Activated CD4-positive, alpha-beta T cell treated with anti-CD3 and anti-CD28 coated beads, Interleukin-2, amount 50 U/mL, for 4 hours (primary cell): ENCODE data around the gene SSTR4.
"Not testable (repeated sequence)": the region's sequence is repeated elsewhere in the genome, so short reads cannot be mapped to it uniquely, and the experiment has no call there.

Experiments used
- DNase-seq, 2 experiments: peaks; one replicate each; pipeline ENCODE4 v3.0.0-alpha.2; 2020

Gene SSTR4, protein sequence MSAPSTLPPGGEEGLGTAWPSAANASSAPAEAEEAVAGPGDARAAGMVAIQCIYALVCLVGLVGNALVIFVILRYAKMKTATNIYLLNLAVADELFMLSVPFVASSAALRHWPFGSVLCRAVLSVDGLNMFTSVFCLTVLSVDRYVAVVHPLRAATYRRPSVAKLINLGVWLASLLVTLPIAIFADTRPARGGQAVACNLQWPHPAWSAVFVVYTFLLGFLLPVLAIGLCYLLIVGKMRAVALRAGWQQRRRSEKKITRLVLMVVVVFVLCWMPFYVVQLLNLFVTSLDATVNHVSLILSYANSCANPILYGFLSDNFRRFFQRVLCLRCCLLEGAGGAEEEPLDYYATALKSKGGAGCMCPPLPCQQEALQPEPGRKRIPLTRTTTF

DNA sequence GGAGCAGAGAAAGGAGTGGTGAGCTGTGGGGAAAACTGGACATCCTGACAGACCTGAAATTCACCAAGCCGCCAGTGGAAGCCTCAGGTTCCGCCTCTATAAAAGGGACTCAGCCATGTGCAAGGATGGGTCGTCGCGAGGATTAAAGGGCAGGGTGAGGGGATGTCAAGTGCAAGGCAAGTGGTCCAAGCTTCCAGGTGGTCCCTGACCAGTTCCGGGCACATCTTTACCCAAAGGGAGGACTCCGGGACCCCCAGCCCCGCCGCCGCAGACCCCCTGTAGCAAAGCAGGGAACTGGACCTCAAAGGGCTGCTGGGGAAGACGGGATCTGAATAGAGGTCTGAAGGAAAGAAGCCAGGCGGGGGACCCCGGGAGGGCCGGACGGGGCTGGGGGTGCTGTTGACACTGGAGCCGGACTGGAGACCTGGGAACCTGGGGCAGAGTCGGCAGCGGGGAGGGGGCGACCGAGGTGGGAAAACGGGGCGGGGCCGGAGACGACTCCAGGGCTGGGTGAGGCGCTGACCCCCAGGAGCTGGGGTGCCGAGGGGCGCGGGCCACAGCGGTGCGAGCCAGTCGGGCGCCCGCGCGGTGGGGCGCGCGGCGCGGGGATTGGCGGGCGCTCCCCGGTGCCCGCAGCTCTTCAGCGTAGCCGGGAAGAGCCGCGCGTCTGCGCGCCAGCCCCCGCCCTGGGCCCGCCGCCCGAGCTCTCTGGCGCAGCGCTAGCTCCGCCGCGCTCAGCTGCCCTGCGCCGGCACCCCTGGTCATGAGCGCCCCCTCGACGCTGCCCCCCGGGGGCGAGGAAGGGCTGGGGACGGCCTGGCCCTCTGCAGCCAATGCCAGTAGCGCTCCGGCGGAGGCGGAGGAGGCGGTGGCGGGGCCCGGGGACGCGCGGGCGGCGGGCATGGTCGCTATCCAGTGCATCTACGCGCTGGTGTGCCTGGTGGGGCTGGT lies at the start of gene SSTR4:
TSS of gene SSTR4 (plus strand) at position 592 of the 951 bp plus-strand sequence. CDS start at position 764, 172 bp downstream.
- no peak for DNase-seq

DNA sequence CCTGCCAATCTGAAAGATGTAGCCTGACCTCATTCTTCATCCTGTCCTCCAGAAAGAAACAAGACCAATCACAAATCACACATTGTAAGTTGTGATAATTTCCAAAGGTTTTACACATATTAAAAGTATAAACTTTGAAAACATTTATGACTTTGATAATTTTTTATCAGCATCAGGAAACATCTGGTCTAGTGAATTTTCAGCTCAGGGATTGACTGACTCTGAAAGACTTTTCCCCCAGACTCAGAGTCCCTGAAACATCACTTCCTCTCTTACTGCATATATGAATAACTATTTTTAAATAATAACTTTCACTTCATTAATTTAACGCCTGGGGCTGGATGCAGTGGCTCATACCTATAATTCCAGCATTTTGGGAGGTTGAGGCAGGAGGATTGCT lies 48.5 kb upstream of the SSTR4 start:
- DNase-seq, result no peak

DNA sequence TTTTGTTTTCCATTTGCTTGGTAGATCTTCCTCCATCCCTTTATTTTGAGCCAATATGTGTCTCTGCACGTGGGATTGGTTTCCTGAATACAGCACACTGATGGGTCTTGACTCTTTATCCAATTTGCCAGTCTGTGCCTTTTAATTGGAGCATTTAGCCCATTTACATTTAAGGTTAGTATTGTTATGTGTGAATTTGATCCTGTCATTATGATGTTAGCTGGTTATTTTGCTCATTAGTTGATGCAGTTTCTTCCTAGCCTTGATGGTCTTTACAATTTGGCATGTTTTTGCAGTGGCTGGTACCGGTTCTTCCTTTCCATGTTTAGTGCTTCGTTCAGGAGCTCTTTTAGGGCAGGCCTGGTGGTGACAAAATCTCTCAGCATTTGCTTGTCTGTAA lies 43.7 kb upstream of the SSTR4 start:
- DNase-seq, result not testable (repeated sequence)

DNA sequence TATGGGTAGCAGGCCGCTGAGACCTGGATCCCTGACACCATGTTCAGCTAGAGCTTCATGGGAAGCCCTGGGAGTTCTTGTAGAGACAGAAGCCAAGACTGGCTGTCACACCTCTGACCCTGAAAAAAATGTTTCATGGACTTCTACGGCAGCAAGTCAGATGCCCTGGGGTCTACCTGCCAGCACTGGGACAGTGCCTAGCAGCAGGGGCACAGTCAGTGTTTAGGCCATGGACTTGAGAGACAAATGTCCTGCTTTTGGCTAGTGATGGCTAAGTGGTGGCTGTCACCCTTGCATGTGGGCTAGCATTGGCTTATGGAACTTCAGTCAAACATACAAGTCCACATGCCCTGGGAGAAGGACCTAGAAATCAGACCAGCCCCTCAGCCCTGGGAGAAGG lies 41.3 kb upstream of the SSTR4 start:
- DNase-seq, result no peak

DNA sequence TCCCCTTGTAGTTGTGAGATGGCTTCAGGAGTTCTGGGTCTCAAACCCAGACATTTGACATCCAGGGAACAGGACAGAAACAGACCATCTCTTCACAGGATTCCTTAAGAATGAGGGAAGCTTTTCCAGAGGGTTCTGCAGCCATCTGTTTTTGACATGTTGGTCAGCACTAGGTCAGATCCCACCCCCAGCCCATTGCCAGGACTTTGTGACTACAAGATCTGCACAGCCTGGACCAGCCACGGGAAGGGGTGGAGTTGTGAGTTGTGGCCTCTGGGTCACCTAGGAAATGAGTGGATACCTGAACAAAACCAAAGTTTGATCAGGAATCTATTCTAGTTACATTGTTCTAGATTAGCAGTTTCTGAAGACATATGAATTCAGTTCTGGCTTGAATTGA lies 39.2 kb upstream of the SSTR4 start:
- no peak for DNase-seq

DNA sequence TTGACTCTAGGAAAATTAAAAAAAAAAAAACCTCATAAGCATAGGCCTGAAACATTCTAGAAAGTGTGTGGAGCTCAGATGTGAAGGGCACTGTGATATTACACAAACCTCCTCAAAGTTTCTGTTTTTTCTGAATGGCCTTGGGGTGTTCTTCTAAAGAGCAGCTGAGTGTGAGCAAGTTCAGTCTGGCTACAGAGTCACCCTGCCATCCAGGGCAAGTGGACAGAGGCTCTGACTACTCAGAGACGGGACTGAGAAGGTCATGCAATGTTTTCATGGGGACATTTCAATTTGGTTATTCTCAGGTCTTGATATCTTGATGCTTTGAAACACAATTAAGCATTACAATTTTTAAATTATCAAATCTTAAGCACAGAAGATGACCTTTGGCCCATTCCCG lies 36.6 kb upstream of the SSTR4 start:
- DNase-seq, result no peak

DNA sequence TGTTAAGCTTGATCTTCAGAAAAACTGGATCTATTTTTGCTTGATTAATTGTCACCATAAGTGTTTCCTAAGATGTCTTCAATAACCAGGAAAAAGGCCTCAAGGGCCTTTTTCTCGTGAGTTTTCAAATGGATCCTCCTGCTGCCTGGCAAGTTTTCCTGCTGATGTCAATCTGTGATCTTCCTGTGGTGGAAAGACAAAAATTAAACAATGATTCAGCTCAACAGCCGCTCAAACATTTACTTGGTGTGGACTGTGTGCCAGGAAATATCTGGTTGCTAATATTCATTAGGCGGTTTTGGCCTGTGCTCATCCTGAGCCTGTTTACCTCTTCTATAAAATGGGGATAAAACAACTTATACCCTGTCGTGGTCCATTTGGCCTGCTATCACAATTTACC lies 35.4 kb upstream of the SSTR4 start:
- no peak for DNase-seq

DNA sequence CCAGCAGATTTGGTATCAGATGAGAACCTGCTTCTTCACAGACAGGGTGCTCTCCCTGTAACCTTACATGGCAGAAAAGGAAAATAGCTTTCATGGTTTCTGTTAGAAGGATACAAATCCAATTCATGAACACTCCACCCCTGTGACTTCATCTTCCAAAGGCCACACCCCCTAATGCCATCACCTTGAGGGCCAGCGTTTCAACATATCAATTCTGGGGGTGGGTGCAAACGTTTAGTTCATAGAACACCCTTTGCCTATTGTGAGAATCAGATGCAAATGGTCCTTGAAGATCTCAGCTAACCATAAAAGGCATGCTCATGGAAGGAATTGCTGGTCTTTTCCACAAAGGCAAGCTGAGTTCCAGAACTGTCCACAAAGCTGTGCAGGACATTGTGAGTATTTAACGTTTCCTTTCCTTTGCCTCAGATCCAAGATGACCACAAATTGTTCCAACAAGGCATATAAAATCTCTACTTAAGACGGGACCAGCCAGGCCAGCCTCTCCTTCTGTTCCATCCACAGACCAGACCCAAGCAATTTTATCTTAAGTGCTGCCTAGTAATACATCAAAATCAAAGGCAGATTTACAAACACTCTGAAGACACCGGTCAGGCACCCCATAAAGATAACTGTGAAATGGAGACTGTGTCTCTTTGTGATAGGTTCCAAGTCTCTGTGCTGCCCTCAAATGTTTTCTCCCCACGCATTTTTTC lies 34.7 kb upstream of the SSTR4 start:
- DNase-seq, result no peak

DNA sequence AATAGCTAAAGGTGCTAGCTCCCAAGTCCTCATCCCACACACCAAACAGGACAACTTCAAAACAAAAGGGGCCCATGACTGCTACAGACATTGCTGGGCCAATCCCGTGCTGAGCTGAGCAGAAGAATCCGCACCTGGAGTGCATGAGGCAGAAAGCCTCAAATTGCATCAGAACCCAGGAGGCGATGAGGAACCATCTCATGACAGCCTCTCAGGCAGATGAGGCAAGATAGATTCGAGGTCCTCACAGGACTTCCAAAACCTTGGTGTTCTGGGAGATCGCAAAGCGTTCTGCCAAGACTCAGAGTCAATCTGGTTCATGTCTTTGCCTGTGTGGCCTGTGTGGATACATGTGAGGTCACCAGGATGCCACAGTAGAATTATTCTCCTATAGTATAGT lies 32.8 kb upstream of the SSTR4 start:
- DNase-seq, result no peak

DNA sequence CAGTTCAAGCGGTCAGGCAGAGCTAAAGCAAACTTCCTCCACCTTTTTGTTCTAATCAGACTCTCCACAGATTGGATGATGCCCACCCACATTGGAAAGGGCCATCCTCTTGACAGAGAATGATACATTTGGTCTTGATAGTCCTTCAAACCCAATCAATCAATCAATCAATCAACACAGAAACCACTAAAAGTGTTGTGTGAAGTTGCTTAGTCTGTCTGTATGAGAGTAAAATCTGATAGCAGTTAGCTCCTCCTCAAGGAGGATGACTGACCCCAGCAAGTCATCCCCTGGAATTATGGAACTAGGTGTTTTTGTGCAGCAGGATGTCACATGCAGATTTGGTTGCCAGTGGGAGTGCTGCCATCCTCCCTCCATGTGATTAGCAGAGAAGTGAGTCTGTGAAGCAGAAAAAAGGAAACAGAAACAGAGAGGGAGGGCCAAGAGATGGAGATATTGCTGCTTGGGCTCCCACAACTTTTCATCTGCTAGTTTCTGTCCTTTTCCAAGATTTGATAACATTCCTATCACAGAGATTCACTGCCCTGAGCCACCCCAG lies 32.0 kb upstream of the SSTR4 start:
- no peak for DNase-seq

DNA sequence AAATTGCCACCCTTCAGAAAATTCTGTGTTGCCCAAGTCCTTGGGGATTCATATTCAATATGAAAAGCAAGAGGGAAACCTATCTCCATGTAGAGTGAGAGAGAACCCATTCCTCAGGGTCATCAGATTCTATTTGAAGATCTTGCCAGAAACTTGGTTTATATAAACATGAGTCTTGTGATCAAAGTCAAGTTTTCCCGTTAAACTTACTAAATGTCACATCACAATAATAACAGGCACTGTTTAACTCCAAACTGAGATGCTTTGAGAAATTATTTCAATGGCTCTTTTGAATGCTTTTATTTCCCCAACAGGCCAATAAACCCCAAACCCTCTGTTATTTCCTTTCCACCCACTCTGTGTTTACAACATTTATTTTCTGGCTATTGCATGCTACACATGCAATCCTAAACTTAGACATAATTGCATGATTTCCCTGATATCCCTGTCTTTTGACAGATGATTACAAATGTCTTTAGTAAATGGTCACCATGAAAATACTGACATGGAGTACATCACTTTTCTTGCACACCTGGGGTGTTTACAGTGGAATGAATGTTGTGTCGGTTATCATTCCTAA lies 31.1 kb upstream of the SSTR4 start:
- no peak for DNase-seq

DNA sequence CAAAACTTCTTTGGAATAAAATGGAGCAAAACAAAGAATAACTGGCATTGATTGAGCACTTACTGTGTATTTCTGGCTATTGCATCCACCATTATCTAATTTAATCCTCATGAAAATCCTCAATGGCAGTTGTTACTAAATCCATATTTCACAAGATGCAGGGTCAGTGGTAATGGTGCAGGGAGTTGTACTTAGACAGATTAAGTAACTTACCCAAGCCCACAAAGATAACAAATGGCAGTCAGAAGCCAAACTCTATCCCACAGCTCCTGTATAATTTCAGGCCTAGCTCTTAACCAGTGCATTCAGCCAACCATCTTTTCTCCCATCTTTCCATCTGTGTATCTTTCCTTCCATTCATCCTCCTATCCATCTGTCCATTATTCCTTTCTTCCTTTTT lies 29.3 kb upstream of the SSTR4 start:
- DNase-seq, result no peak

DNA sequence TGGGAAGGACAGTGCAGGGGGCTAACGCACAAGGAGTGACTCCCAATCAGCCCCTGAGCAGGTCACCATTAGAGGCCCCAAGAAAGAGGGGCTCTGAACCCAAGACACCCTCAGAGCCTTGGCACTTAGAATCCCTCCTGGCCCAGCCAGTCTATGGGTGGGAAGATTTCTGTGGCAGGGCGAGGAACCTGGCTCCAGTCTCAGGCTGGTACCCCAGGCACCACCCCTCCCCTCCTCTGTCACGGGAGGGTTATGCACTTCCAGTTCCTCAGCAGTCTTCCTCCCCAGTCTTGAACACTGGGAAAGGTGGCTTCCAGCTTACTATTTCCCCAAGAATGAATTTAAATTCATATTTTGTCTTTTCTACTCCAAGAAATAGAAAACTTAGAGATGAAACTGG lies 27.6 kb upstream of the SSTR4 start:
- DNase-seq, result no peak

DNA sequence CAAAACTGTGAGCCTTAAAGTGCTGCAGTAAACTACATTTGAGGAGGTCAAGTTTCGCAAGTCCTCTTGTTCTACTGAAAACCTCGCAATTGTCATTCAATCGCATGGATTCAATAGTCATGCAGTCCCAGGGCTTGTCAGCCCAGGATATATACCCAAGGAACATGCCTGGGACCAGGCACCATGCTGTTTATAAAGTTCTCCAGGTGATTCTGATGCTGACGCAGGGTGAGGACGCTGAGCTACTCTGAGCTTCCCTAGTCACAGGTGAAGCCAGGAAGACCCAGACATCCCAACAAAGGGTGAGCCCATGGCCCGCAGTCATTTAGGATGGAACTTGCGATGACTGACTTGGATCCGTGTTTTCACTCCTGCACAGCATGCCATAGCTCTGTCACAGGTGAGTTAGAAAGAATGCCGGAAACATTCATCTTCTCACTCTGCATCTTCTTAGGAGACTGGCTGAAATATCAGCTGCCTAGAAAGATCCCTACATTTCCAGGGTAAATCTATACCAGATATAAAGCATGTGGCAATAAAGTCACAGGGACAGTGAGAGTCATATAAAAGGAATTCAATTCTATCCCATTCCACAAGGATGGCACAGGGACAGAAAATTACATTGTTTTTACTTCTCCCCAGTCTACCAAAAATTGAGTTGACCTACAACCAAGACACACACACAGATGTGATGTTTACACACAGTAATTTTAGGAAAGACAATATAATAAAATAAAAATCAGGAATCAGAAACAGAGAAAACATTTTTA lies 27.0 kb upstream of the SSTR4 start:
- DNase-seq, result no peak

DNA sequence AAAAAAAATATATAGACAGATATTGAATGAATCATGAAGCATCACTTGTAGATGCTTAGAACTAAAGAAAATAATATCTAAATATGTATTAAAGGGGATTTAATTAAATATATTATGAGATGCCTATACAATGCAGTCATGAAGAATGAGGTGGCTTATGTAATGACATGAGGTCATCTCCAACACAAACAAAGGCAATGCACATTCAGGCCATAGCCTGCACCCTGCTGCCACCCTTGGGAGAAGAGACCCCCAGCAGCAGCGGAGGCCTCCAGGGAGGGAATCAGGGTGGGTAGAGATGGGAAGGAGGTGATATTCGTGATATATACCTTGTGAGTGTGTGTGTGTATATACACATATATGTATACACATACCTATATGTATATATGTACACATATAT lies 26.4 kb upstream of the SSTR4 start:
- no peak for DNase-seq

DNA sequence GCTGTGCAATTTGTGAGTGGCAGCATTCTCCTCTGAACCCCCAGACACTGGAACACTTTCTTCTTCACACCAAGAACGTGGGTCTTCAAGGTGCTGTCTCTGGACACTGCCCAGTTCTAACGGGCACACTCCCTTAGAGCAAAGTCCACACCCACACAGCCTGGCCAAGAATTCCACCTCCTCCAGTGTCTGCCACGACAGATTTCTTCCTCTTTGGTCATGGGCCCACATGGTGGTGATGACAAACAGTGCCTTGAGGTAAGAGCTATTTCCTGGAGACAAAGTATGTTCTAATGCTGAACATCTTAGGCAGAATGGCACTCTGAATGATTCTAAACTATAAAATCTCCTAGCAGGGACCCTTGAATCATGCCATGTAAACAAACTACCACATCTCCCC lies 25.5 kb upstream of the SSTR4 start:
- no peak for DNase-seq

DNA sequence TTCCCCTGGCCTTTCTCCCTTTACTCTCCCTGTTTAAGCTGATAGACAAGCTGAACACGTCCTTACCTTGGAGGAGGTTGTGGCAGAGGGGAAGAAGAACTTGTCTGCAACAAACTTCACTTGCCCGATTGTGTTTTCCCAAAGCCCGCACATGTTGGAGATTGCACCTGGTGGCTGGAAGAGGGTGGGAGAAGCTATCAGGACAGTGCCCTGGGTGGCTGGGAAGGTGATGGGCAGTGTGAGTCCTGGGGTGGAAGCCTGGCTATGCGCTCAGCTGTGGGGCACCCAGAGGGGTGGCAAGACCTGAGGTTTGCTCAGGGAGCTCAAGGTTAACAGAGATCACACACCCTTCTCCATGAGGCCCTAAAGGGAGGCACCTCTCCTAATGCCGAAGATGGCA lies 25.0 kb upstream of the SSTR4 start:
- DNase-seq, result no peak

DNA sequence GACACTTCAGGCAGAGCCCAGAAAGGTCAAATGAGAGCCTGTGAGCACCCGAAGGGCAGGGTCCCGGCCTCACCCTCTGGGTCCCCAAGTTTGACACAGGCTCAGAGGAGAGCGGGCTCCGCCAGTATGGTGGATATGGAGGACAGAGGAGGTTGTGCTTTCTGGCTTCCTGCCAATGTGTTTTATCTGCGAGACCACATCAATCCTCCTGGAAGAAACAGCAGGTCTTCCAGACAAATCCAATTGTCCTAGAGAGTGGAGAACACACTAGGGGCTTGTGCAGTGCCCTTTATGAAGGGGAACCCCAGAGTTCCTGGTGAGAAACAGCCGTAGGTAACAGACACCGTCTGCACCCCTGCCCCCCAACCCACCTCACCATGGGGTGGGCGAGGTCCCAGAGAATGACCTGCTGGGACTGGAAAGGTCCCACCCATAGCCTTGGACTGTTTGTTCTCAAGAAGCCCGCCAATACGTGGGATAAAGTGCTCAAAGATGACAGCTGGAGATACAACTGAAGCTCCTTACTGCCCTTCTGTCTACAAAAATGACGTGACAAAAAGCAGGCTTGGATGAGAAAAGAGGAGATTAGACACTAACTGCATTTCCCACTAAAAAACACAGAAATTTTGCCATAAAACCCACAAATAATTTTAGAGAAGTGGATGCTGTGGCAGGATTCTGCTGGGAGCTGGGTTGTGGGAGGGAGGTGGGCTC lies 23.9 kb upstream of the SSTR4 start:
- DNase-seq, result no peak

DNA sequence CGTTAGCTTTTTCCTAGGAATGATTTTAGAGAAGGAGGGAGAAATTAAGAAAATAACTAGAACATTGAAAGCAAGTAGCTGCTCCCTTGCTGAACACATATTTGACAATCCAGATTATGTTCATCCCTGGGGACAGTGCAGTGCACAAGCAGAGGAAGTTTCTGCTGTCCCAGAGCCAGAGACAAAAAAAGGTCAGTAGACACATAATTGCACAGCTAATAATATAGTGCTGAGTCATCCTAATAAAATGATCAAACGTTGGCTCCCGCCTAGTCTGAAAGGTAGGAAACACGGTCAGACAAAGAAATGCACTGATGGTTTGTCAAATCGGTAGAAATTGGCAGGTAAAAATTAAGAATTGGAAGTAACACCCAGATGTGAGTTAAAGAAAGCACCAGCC lies 21.7 kb upstream of the SSTR4 start:
- DNase-seq, result no peak

DNA sequence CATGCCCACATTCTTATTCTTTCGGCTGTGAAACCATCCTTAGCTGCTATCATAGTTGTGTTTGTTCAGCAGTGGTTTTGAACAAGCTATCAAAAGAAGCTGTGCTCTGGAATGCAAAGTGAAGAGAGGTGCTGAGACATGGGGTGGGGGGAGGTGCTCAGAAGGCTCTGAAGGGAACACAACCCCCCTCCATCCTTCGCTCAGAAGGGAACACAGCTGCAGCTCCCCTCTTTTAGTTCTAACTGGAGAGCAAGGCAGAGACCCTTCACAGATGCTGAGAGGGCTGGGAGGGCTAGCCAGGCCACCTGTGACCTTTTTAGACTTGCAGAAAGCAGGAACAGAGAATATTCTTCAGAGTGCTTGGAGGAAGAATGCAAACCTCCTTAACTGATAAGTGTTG lies 17.6 kb upstream of the SSTR4 start:
- DNase-seq, result no peak

DNA sequence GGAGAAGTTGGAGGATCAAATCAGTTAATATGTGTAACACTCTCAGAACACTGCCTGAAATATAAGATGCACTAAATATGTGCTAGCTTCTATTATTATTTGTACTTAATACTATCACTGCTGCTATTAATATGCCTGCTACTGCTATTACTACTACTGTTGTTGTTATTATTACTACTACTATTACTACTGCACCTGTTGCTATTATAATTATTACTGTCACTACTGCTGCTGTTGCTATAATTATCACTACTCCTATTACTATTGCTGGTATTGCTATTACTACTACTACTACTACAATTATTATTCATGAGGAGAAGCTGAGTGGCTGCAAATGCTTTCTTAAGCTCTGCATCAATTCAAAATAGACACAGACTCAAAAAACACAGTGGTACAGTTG lies 16.7 kb upstream of the SSTR4 start:
- no peak for DNase-seq
